Limb (tissue), 2 donors: ENCODE results near the gene KLRC2.
"Not testable (repeated sequence)": the region's sequence is repeated elsewhere in the genome, so short reads cannot be mapped to it uniquely, and the experiment has no call there.

Source experiments
- DNase-seq, 2 donors: peaks; one replicate each; pipeline ENCODE4 v3.0.0-alpha.2; 2016; ENCODE audit errors: extremely low spot score in 2 of 2

The KLRC2 gene

GRCh38 chr12:10435816-10436215 is at the start of gene KLRC2:
TSS of gene KLRC2 (minus strand) at chr12:10436010. CDS start at chr12:10435986, 24 bp downstream.
- DNase-seq = peak; percentile 6 to 24

- DNase-seq = not testable (repeated sequence)
These were observed 46.1 kb upstream of the KLRC2 start for GRCh38 chr12:10481901-10482300.

- not testable (repeated sequence) for DNase-seq
These were observed 37.0 kb upstream of the KLRC2 start for GRCh38 chr12:10472808-10473207.

- no peak for DNase-seq
These were observed 33.9 kb upstream of the KLRC2 start for GRCh38 chr12:10469701-10470100.

DNA sequence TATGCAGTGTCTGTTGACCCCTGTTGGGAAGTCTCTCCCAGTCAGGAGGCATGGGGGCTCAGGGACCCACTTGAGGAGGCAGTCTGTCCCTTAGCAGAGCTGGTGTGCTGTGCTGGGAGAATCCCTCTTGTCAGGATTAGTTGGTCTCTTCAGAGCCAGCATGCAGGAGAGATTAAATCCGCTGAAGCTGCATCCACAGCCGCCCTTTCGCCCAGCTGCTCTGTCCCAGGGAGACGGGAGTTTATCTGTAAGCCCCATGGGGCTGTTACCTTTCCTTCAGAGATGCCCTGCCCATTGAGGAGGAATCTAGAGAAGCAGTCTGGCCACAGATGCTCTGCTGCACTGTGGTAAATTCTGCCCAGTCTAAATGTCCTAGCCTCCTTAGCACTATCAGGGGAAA is 30.5 kb upstream of the KLRC2 start:
- DNase-seq = no peak

- DNase-seq = no peak
These were observed 21.9 kb upstream of the KLRC2 start for GRCh38 chr12:10457760-10458159.

DNA sequence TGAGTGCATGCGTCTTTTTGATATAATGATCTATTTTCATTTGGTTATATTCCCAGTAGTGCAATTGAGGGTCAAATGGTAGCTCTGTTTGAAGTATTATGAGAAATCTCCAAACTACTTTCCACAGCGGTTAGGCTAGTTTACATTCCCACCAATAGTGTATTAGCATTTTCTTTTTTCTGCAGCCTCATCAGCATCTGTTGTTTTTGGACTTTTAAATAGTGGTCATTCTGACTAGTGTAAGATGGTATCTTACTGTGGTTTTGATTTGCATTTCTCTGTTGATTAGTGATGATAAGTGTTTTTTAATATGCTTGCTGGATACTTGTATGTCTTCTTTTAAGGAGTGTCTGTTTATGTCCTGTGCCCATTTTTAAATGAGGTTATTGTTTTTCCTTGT is 21.0 kb upstream of the KLRC2 start:
- DNase-seq = no peak

GRCh38 chr12:10455766-10456165 is 20.0 kb upstream of the KLRC2 start:
- DNase-seq = no peak

- DNase-seq = no peak
These were observed 18.7 kb upstream of the KLRC2 start for GRCh38 chr12:10454531-10454930.

DNA sequence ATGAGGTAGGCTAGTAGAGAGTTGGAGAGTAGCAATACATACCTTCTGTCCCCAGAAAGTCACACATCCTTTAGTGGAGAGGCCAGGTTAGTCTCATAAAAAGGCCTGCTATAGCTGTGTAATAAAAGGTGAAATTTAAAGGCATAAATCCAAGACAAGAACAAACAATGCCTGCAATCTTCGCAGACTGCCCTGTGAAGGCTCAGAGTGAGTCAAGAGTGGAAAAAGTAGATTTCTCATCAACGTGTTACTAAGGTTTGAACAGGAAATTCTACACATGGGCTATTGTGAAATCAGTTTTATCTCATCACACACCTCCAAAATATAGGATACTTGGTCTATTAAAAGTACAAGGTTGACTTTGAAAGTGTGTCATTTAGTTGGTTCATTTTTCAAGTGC is 17.3 kb upstream of the KLRC2 start, which contains the start of gene KLRC1:
TSS of gene KLRC1 (minus strand) at position 222 of the 400 bp plus-strand sequence. CDS start 2,221 bp downstream, outside the sequence.
- DNase-seq = no peak

DNA sequence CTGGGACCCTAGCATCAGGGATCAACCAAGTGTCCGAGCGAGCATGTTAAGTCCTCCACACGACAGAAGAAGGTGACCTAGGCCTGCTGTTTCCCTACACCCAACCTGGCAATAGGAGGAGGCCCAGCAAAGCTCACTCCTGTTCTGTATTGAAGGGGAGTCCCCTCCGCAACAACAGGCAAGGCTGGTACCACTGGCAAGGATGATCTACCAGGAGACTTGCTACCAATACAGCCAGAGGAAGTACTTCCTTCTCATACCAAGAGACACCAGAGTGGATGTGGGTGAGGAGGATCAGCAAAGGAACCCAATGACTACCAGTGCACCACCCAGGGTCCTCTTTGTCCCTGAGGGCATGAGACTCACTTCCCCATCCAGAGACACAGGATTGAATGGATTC is 12.4 kb upstream of the KLRC2 start:
- no peak for DNase-seq

GRCh38 chr12:10446052-10446451 is 10.2 kb upstream of the KLRC2 start:
- not testable (repeated sequence) for DNase-seq

- peak in 1 of 2 donors; percentile 13 for DNase-seq
These were observed 5.3 kb upstream of the KLRC2 start for GRCh38 chr12:10441144-10441543.

GRCh38 chr12:10439608-10440274 is 3.9 kb upstream of the KLRC2 start:
- DNase-seq = not testable (repeated sequence)

GRCh38 chr12:10437601-10438000 is 1.8 kb upstream of the KLRC2 start:
- not testable (repeated sequence) for DNase-seq

GRCh38 chr12:10430623-10431022 is 5.2 kb downstream of the KLRC2 start:
- DNase-seq = not testable (repeated sequence)

DNA sequence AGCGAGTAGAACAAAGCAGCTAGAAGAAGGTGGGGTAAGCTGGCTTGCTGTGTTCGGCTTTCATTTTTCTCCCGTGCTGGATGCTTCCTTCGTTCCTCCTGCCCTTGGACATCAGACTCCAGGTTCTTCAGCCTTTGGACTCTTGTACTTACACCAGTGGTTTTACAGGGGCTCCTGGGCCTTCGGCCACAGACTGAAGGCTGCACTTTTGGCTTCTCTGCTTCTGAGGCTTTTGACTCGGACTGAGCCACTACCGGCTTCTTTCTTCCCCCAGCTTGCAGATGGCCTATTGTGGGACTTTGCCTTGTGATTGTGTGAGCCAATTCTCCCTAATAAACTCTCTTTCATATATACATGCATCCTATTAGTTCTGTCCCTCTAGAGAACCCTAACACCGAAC is 9.9 kb downstream of the KLRC2 start:
- DNase-seq = not testable (repeated sequence)

DNA sequence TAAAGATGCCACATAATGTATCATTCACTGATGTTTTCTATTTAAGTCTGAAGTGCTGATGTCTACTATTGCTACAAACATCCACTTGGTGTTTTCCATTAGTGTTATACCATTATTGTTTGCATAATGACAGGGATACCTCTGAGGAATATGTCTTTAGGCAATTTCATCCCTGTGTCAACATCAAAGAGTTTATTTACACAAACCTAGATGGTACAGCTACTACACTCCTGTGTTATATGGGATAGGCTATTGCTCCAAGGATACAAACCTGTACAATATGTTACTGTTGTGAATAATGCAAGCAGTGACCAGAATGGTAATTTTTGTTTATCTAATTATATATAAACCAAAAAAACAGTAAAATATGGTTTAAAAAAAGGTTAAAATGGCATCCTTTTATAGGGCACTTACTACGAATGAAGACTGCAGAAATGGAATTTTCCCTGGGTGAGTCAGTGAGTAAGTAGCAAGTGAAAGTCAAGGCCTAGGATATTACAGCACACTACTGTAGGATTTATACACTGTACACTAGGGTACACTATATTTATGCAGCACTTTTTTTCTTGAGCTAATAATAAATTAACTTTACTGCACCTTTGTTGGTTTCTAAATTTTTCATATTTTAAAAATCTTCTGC is 11.4 kb downstream of the KLRC2 start:
- DNase-seq = not testable (repeated sequence)

DNA sequence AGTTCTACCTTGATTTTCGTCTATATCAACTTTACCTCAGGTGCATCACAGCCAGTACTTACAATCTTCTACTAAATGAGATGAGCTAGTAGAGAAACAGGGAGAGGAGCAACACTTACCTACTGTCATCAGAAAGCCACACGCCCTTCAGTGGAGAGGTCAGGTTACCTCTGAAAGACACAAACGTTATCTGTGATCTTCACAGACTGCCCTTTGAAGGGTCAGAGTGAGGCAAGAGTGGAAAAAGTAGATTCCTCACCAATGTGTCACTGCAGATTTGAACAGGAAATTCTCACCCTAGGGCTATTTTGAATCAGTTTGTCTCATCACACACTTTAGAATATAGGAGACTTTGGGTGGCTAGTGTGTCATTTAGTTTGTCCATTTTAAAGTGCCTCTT is 13.7 kb downstream of the KLRC2 start:
- DNase-seq = not testable (repeated sequence)

DNA sequence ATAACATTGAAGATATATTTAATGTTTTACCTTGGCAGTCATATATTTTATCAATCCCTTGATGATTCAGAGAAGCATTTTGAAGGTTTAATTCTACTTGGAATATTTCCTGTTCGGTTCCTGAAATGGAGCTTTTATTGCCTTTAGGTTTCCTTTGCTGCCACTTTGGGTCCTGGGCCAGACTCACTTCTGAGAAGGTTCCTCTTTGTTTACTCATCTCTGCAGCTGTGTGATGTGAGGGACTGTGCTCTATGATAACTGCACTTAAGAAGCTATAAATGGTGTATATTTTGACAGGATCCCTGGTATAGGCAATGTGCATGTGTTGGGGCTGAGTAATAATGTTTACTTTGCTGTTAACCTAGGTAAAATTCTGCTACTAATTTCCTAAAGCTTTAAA is 15.5 kb downstream of the KLRC2 start, which contains the start of gene KLRC3:
TSS of gene KLRC3 (minus strand) at position 262 of the 400 bp plus-strand sequence. CDS start at position 217, 45 bp downstream.
- DNase-seq = not testable (repeated sequence)

- no peak for DNase-seq
These were observed 26.4 kb downstream of the KLRC2 start, which contains the start of gene KLRC4 for GRCh38 chr12:10409392-10409791. TSS of gene KLRC4 (minus strand) at chr12:10409757. CDS start at chr12:10409575, 182 bp downstream.

GRCh38 chr12:10408842-10409241 is 27.0 kb downstream of the KLRC2 start:
- DNase-seq = no peak

- no peak for DNase-seq
These were observed 29.1 kb downstream of the KLRC2 start for GRCh38 chr12:10406725-10407124.
